CD4-positive, alpha-beta T cell treated with Interleukin-17A for 1 hour (primary cell): ENCODE measurements around the gene NHSL2.

ENCODE experiments used
- DNase-seq: peaks from one replicate; pipeline ENCODE4 v3.0.0-alpha.2; 2020

The NHSL2 gene

DNA sequence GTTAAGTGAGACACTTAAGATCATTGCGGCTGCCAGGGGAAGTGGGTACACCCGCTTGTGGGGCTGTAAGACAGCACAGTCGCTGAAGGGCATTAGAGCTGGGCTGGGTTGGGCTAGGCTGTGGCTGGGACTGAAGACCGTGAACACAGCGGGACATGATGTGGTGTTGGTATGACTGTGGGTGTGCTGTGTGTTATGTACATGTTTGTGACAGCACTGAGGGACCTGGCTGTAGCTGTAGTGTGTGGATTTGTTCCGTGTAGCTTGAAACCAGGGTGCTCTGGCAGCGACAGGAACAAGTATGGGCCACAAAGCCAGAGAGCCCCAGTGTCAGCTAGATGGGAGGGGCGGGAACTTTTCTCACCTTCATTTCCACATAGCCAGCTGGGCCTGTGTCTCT, 82.1 kb downstream of the NHSL2 start:
- DNase-seq, result peak; percentile 68

DNA sequence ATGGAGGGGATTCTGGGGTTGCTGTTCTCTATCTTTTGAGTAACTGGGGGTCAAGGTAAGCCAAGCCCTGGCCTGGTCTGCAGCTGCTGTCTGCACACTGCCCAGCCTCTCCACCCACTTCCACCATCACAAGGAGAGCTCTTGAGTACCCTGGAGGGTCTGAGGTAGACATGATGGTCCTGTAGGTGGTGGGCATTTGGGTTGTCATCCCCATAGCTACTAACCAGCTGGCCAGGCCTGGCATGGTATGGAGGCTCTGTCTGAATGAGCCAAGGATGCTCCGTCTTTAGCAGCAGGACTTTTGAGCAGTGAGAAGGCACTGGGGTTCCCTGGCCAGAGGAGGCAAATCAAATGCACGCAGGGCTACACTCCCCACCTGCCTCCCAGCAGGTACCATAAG, 82.7 kb downstream of the NHSL2 start:
- DNase-seq, result no peak

DNA sequence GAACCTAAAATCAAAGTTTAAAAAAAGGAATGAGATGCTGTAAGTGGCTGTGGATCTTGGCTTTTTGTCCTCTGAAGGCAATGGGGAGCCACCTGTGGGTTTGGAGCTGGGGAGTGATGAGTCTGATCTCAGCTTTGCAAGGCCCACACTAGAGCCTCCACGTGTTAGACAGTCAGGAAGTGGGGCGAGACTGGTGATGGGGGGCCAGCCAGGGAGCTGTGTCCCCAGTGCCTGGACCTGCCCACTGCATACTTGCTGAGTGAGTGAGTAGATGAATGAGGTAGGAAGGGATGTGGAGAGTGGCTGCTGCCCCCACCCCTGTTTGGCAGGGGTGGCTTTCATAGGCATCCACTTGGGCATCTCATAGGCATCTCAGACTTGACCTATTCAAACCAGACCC, 84.0 kb downstream of the NHSL2 start:
- DNase-seq, result peak; percentile 1

DNA sequence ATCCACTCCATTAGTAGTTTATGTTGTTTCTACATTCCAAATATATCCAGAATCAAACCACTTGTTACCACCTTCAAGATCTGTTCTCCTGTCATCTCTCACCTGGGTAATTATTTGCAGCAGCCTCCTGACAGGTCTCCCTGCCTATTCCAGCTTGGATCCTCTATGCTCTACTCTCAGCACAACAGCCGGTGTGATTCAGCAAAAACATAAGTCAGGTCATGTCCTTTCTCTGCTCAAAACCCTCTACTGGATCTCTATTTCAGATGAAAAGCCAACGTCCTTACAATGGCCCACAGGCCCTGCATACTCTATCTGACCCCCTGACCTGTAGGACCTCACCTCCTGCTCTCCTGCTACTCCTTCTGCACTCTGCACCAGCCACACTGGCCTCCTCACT, 84.5 kb downstream of the NHSL2 start:
- DNase-seq, result no peak

DNA sequence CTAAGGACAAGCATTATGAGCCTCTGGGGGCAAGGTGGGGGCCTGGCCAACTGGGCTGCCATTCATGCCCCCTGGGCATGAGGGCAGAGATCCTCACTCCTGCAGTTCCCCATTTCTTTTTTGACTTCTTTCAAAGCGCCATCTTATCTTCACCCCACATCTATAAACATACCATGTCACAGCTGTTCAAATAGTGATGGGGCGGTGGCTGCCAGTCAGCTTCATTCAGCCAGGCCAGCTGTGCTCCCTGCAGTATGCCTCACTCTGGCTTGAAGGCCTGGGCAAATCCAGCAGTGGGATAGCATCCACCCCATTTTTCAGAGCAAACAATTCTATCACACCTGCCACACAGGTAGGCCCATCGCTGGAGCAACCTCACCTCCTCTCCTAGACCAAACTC, 85.5 kb downstream of the NHSL2 start:
- no peak for DNase-seq

DNA sequence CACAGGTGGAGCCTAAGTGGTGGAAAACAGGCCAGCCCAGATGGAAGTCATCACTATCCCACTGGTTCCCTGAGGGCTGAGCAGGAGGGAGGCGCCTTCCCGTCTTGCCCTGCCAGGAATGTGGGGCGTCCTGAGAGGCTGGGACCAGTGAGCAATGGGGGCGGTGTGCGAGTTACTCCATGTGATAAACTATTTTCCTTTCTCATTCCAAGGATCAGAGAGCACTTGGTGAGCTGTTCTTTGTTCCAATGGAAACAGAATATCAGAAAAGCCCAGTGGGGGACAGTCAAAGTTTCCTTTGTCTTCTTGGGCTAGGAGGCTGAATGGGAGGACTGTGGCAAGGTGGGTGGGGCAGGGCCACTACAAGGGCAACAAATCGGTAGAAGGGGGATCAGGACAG, 86.2 kb downstream of the NHSL2 start:
- DNase-seq, result no peak

DNA sequence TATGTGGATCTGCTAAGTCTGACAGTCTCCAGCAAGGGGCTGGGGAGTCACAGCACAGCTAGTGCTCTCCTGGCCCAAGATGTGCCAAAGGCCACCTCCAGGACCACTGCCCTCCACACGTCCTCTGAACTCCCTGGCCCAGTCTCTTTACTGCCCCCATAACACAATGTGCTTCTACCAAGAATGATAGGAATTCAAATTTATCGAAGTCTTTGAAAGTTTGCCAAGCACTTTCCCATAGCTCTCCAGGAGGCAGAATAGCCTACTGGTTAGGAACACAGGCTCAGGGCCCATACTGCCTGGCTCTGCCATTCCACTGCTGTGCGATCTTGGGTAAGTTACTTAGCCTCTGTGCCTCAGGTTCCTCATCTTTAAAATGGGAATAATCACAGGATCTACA, 86.7 kb downstream of the NHSL2 start:
- no peak for DNase-seq

DNA sequence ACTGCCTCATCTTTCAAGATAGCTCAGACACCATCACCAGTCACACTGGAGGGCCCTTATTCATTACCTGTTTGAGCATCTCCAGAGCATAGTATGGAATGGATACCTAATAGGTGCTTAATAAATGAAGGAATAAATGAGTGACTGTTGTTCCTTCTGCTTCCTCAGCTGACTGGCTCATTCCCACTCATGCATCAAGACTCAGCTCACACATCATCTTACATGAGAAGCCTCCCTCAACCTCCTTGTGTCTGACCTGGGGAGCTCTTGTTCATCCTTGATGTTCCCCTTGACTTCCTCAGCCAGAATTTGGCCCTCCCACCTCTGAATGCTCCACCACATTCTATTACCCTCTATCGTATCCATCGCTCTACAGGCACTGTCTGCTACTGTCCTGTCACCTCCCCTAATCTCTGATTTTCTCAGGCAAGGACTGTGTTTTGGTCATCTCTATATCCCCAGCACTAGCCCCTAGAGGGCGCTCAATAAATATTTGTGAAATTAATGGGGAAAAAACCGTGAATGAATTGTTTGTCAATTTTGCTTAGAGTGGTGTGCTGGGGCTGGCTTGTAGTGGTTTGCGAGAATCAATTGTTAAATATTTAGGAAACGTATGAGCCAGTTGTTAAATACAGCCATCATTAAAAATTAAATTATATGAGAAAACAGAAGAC, 88.3 kb downstream of the NHSL2 start:
- peak; percentile 62 for DNase-seq

DNA sequence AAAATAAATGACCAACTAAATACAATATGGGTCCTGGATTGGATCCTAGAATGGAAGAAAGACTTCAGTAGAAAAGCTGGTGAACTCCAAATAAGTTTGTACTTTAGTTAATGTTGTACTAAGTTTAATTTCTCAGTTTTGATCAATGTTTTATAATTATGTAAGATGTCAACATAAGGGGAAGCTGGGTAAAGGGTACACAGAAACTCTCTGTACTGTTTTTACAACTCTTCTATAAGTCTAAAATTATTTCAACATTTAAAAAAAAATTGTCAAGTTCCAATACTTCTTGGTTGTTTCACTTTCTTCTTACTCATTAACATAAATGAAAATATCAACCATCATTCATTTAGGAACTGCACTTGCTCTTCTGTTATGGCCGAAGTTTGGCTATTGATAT, 88.9 kb downstream of the NHSL2 start:
- DNase-seq, result no peak

DNA sequence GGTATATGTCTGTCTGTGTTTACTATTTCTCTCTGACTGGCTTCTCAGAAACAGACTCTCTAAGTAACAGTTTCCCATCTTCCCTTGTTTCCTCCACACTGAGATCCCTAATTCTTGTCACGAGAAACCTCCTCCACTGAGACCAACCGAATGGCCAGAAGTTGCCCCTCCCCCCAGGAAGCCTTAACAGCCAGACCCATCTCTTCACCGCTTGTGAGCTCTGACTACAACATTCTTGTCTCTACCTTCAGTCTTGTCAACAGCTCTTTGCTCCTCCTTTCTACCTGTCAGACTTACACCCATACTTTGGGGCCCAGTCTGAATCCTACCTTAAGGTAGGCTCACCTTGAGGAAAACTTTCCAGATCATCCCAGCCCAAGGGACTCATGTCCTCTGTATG, 90.8 kb downstream of the NHSL2 start:
- DNase-seq, result no peak

DNA sequence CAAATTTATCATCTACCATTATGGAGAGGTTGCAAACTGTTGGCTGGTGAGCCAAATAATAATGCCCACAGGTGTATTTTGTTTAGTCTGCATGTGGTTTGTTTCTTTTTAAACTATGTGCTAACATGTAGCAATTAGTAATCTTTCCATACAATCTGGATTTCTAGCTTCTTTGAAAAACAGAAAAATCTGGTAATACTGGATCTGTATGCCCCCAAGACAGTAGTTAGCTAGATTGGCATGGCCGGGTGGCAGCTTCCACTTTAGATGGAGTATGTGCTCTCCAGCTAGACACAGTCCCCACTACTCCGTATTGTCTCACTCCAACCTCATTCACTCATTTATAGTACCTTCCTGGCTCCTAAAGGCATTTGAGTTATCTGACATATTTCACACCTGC, 91.3 kb downstream of the NHSL2 start:
- DNase-seq, result no peak

DNA sequence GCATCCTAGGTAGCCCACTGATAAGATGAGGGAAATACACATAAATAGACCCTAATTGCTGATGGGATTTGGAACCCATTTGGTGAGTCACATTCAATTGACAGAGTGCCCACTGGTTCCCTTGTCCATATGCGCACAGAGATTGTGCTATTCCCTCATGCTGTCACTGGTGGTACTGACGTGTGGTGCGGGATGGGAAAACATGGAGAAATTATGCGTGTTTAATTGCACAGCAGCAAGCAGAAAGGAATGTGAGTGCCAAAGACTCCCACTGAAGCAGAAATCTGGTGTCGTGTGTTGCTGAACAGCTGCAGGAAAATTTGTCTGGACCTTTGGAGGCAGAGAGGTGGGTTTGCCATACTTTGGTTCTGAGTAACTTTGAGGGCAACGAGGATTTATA, 92.2 kb downstream of the NHSL2 start:
- DNase-seq, result no peak

DNA sequence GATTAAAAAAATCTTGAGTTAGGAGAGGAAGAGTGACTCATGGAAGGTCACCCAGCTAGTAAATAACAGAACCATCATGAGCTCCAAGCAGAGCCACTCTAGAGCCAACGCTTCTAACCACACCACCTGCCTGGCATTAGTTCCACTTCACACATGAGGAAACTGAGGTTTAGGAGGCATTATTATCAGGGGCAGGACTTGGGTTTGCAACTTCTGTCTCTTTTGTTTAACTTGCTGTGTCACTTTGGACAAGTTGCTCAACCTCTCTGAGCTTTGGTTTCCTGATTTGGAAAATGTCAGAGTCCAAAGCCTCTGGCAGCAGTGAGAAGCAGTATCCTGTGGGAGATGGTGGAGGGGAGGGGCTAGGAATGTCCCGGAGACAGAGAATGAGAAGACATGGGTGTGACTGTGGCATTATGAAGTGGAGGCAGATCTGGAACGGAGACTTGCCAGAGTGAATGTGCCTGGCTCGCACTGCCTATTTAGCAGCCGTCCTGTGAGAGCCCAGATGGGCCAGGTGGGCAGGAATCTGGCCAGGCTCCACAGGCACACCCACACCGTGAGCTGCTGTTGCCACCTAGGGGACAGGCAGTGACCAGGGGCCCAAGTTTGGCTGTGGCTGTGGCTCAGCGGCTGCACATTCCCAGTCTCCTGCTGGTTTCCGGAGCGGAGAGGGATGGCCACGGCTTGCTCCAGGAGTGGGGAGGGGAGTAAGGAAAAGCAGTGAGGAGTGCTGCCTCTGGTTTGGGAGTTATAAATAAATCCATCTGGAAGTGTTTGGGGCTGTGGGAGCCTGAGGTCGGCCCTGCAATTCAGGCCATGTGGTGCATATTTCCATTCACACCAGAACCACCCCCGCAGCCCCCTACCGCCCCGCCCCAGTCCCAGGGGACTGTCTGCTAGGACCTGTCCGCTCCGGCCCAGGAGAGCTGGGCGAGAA, 93.4 kb downstream of the NHSL2 start:
- no peak for DNase-seq

DNA sequence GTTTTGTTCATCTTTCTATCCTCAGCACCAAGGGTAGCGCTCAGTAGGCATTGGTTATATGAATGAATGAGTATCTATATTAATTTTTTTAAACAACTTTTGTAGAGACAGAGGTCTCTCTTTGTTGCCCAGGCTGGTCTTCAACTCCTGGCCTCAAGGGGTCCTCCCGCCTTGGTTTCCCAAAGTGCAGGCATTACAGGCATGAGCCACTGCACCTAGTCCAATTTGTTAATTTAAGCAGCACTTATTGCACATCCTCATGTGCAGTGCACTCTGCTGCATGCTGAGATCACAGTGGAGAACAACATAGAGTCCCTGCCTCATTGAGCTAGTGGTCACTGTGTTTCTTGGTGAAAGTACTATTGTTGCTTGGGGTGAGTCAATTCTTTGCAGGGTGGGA, 94.4 kb downstream of the NHSL2 start:
- DNase-seq, result no peak

DNA sequence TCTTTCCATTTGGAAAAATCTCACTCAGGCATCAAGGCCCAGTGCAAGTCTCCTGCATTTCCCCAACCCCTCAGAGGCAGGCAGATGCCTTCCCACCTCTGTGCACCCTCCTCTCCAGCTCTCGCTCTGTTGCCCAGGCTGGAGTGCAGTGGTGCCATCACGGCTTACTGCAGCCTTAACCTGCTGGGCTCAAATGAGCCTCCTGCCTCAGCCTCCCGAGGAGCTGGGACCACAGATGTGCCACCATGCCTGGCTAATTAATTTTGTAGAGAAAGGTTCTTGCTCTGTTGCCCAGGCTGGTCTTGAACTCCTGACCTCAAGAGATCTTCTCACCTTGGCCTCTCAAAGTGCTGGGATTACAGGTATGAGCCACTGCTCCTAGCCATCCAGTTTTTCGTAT, 95.8 kb downstream of the NHSL2 start:
- no peak for DNase-seq

DNA sequence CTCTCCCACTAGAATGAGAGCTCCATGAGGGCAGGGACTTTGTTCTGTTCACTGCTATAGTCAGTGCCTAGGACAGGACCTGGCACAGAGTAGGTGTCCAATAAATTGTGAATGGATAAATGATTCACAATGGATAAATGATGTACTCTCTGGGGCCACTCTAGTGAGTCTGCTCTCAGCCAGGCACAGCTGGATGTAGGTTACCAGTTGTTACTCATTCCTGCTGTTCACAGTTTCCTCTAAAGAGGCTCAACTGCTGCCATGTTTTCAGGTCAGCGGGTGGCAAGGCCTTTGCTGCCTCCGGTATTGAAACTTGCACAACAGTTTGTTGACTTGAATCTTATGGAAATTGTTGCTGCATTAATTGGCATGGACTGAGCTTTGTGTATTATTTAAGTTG, 99.1 kb downstream of the NHSL2 start:
- DNase-seq, result no peak

DNA sequence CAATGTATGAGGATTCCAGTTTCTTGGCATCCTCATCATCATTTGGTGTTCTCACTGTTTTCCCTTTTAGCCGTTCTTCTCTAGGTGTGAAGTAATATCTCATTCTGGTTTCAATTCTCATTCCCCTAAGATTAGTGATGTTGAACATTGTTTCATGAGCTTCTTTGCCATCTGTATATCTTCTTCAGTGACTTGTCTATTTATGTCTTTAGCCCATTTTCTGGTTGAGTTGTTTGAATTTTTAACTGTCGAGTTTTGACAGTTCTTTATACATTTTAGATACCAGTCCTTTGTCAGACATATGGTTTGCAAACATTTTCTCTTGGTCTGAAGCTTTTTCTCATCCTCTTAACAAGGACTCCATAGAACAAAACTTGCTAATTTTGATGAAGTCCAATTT, 101.1 kb downstream of the NHSL2 start:
- no peak for DNase-seq

DNA sequence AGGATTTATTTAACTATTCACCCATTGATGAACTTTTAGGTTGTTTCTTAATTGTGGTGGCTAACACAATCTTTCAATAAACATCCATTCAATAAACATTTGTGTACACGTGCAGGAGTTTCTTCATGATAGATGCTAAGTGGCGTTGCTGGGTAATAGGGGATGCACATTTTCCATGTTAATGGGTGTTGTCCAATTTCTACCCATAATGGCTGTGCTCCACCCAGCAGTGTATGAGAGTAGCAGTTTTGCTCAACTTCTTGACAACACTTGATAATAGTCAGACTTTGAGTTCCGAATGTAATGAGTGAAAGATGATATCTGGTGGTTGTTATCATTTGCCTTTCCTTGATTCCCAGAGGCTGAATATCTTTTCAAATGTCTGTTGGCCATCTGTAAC, 104.7 kb downstream of the NHSL2 start:
- DNase-seq, result no peak

DNA sequence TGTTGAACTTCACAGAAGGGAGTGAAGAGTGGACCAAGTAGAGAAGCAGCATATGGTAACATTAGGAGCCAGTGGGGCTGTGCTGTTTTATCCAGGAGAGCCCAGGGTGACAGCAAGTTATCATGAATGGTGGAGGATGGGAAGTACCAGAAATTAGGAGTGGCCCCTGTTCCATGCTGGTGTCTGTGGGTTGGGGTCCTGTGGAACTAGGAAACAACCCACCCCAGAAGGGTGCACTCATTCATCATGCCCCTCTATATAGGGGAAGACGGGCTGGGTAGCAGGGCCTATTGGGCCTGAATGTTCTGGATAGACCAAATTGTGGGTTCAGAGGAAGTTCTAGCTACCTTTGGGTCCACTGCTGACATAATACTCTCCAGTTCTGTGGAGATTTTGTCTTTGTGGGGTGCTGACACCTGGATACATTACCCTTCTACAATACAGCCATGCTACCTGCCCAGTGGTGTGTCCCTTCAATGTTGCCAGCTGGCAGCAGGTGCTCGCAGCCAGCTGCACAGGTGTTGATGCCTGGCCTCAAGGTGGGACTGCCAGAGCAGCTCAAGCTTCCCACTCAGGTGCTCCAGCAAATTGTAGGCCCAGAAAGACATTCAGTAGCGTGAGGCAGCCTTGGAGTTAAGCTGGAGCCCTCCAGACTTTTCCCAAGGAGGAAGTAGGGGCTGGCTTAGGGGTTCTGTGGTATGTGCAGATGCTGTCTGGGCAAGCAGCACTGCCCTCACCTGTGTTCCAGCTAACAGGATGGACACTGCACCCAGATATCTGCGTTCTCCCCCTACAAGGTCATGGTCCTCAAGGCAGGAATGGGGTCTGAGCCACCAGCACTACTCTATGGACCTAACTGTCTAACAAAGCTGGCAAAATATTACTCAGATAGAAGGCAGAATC, 106.5 kb downstream of the NHSL2 start:
- DNase-seq, result no peak

DNA sequence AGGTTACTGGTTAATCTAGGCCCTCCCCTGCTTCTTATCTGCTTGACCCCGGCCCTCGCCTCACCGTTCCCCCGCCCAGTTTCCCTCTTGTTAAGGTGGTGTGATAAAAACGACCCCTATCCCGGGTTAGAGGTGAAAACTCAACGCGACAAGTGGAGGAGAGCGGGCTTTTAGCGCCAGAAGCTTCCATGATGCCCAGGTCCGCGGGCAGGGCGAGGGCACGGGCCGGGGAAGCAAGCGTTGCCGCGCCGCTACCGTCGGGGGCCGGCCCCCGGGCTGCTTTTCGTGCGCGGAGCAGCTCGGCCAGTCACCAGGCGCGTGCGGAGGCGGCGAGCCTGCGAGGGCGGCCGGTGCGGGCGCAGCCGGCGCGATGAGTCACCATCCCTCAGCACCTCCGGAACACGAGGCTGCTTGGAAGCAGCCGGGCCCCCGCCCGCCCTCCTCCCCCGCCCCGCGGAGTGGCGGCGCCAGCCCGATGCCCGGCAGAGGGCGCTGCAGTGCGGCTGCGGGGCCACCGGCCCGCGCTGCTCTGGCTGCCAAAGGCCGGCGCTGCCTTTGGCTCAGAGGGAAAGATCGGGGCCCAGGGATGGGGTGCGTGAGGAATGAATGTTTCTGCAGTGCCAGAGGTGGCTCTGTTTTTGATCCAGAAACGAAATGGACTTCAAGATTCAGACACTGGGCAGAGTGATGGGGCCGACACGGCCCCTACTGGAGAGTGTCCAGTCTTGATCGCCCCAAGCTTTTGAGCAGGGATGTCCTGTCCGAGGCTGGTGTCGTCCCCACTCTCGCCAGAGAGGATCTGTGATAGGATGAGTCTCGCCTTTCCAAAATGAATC, 107.8 kb downstream of the NHSL2 start:
- DNase-seq, result peak; percentile 85

DNA sequence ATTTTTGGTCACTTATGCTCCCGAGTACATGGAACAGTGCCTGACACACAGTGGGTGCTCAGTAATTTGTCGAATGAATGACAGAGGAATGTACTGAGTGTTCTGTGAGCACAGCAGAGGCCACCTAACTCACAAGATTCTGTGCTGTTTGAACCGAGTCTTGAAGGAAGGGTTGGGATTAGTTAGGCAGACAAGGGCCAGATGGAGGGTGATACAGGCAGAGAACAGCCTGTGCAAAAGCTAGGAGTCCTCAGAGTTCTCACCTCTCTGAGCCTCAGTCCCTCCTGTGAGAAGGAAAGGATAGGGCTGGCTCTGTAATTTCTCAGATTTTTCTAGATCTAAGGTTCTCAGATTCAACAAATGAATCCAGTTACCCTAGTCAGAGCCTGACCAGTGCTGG, 108.8 kb downstream of the NHSL2 start:
- no peak for DNase-seq

DNA sequence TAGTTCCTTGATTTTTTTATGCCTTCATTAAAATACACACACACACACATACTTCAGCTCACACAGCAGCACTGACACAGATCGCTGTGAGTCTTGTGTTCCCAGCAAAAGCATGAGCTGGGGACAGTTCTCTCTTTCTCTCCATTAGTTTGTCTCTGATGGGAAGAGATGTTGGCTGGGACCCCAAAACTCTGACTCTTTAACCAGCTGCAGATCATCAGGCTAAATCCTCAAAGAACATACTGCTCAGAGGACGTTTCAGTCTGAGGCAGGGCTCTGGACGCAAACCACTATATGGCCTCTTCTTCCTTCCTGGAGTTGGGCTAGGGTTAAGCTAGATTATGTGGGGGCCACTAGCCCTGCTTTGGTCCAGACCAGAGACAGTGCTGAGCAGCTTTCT, 109.6 kb downstream of the NHSL2 start:
- no peak for DNase-seq

DNA sequence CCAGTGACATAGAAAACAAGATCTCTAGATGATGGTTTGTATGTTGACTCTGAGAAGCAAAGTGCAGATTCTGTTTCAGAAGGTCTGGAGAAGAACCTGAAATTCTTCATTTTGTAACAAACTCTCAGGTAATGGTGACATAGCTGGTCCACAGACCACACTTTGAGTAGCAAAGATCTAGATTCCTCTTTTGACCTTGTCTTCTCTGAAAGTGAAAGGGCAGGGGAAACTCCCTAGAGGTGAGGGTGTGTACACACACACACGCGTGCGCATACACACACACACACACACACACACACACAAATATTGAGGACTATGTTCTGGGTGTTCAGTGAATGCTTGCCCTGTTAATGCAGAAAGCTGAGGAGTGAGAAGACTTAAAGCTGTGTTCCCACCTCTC, 110.1 kb downstream of the NHSL2 start:
- peak; percentile 57 for DNase-seq
